Endodermal cell (in vitro differentiated cells): Measurements from ENCODE around the gene KCTD21. TPM values are rescaled to one million over a fixed set of nuclear protein-coding genes. Genes with fewer than 3 reads are reported as not detected.
A peak's percentile ranks its signal among the peaks of the same experiment; 100 is the strongest.

ENCODE experiments used
- DNase-seq: peaks from one replicate; pipeline ENCODE4 v3.0.0-alpha.2; 2017
- H3K27ac ChIP-seq: 2 replicates; pipeline ENCODE4 v1.5.1; 2013; ENCODE audit warnings: mild to moderate bottlenecking, low read depth, low read length, moderate library complexity
- H3K27me3 ChIP-seq: 2 replicates; pipeline ENCODE4 v1.6.1; 2013; ENCODE audit warnings: mild to moderate bottlenecking, low read length, moderate library complexity; ENCODE audit not compliant: insufficient read depth, control insufficient read depth, poor library complexity, severe bottlenecking
- H3K36me3 ChIP-seq: 2 replicates; pipeline ENCODE4 v1.7.0; 2013; ENCODE audit warnings: mild to moderate bottlenecking, low read length, moderate library complexity; ENCODE audit not compliant: control insufficient read depth, insufficient read depth
- H3K4me1 ChIP-seq: one replicate; pipeline ENCODE4 v1.7.0; 2013; ENCODE audit warnings: low read length; ENCODE audit not compliant: control insufficient read depth, insufficient read depth
- H3K4me3 ChIP-seq: 2 replicates; pipeline ENCODE4 v1.5.1; 2013; ENCODE audit warnings: mild to moderate bottlenecking, low read length, moderate library complexity
- H3K9ac ChIP-seq: 2 replicates; pipeline ENCODE4 v1.6.1; 2013; ENCODE audit warnings: mild to moderate bottlenecking, low read length, moderate library complexity; ENCODE audit not compliant: poor library complexity, severe bottlenecking; ENCODE audit errors: extremely low read depth
- H3K9me3 ChIP-seq: 2 replicates; pipeline ENCODE4 v1.6.1; 2013; ENCODE audit warnings: mild to moderate bottlenecking, low read length, moderate library complexity; ENCODE audit not compliant: control insufficient read depth
- H3K27ac Mint-ChIP-seq: 2 replicates; pipeline ENCODE4 v1.8.0; 2020; ENCODE audit warnings: mixed read lengths
- H3K27me3 Mint-ChIP-seq: 2 replicates; pipeline ENCODE4 v1.8.0; 2021; ENCODE audit warnings: mild to moderate bottlenecking, mixed read lengths; ENCODE audit not compliant: insufficient read depth
- H3K36me3 Mint-ChIP-seq: 2 replicates; pipeline ENCODE4 v1.8.0; 2020; ENCODE audit warnings: low read depth, mixed read lengths
- H3K4me1 Mint-ChIP-seq: 2 replicates; pipeline ENCODE4 v1.8.0; 2020; ENCODE audit warnings: mixed read lengths
- H3K4me3 Mint-ChIP-seq: 2 replicates; pipeline ENCODE4 v1.8.0; 2020; ENCODE audit warnings: mild to moderate bottlenecking, moderate library complexity, mixed read lengths
- H3K9me3 Mint-ChIP-seq: 2 replicates; pipeline ENCODE4 v1.8.0; 2020; ENCODE audit warnings: mild to moderate bottlenecking, mixed read lengths
- CTCF ChIP-seq: fragments of 200-600 bp; sonication (generic); conservative IDR thresholded peaks from 2 replicates; pipeline ENCODE4 v1.5.0; 2021; ENCODE audit warnings: antibody characterized with exemption, mild to moderate bottlenecking
- WGBS, 2 experiments: methylation state at CpG; one replicate each; pipeline versions ENCODE4 v1.1.5 to v1.1.7; 2013; ENCODE audit warnings: missing lambda C conversion rate in 2 of 2, mixed read lengths in 1 of 2; ENCODE audit not compliant: insufficient coverage in 1 of 2, insufficient read length in 1 of 2; 5-methylcytosine and 5-hydroxymethylcytosine counted together
- total RNA-seq, 2 donors: library from RNA; stranded (reverse); fragmentation: NEBNext Ultra II Directional in 1 of 2; extraction: Animal tissue kit (Norgen Biotek cat#: 25700) in 1 of 2; gene quantifications; 2 replicates in 1 of 2; 3 replicates in 1 of 2; pipeline ENCODE4 v1.2.1, GENCODE V29; 2021

KCTD21 gene
- total RNA-seq, 2 donors from 2014 or later: 4.1 to 4.6 TPM

- no peak for DNase-seq
- no peak overlapping the region for H3K9ac ChIP-seq
- Mint-ChIP-seq H3K27me3 (no peaks in the 10 kb centered on the region), H3K4me3 (no peak overlapping the region), H3K36me3 (peaks cover 5% of the 10 kb centered on the region), H3K9me3 (no peaks in the 10 kb centered on the region), H3K4me1 (no peaks in the 10 kb centered on the region), H3K27ac (no peak overlapping the region)
- no peak overlapping the region for H3K27ac ChIP-seq
- TF ChIP-seq CTCF: no peak
- no peaks in the 10 kb centered on the region for H3K27me3 ChIP-seq
- no peaks in the 10 kb centered on the region for H3K36me3 ChIP-seq
- no peaks in the 10 kb centered on the region for H3K4me1 ChIP-seq
- H3K4me3 ChIP-seq: no peak overlapping the region
- H3K9me3 ChIP-seq: no peaks in the 10 kb centered on the region
Measured at GRCh38 chr11:78150754-78151153, 37.7 kb downstream of the KCTD21 start.

- WGBS, 2 experiments: 82 to 92% methylated on average over 3 to 4 of the region's 4 CpGs
- no peak for TF ChIP-seq CTCF
- Mint-ChIP-seq H3K4me1 (no peaks in the 10 kb centered on the region), H3K27ac (no peak overlapping the region), H3K9me3 (no peaks in the 10 kb centered on the region), H3K27me3 (no peaks in the 10 kb centered on the region), H3K4me3 (no peak overlapping the region), H3K36me3 (peaks cover 5% of the 10 kb centered on the region)
- no peaks in the 10 kb centered on the region for H3K27me3 ChIP-seq
- no peaks in the 10 kb centered on the region for H3K4me1 ChIP-seq
- no peak overlapping the region for H3K4me3 ChIP-seq
- no peaks in the 10 kb centered on the region for H3K36me3 ChIP-seq
- H3K9ac ChIP-seq: no peak overlapping the region
- no peak for DNase-seq
- no peak overlapping the region for H3K27ac ChIP-seq
- no peaks in the 10 kb centered on the region for H3K9me3 ChIP-seq
Measured at GRCh38 chr11:78150346-78150745, 38.1 kb downstream of the KCTD21 start.

GRCh38 chr11:78149646-78150045 lies 38.8 kb downstream of the KCTD21 start:
- Mint-ChIP-seq H3K9me3 (no peaks in the 10 kb centered on the region), H3K27me3 (no peaks in the 10 kb centered on the region), H3K4me3 (no peak overlapping the region), H3K27ac (no peak overlapping the region), H3K4me1 (no peaks in the 10 kb centered on the region), H3K36me3 (peaks cover 5% of the 10 kb centered on the region)
- Histone ChIP-seq H3K4me1 (no peaks in the 10 kb centered on the region), H3K36me3 (no peaks in the 10 kb centered on the region), H3K9me3 (no peaks in the 10 kb centered on the region), H3K9ac (no peak overlapping the region), H3K27me3 (no peaks in the 10 kb centered on the region), H3K27ac (no peak overlapping the region), H3K4me3 (no peak overlapping the region)
- 67 to 100% methylated on average over 1 of the region's 1 CpG for WGBS, 2 experiments
- TF ChIP-seq CTCF: peak; percentile 24
- DNase-seq: no peak
